ENCODE measurements around the gene SLC6A8.
"Not testable (repeated sequence)": the region's sequence is repeated elsewhere in the genome, so short reads cannot be mapped to it uniquely, and the experiment has no call there.

SLC6A8 gene

DNA sequence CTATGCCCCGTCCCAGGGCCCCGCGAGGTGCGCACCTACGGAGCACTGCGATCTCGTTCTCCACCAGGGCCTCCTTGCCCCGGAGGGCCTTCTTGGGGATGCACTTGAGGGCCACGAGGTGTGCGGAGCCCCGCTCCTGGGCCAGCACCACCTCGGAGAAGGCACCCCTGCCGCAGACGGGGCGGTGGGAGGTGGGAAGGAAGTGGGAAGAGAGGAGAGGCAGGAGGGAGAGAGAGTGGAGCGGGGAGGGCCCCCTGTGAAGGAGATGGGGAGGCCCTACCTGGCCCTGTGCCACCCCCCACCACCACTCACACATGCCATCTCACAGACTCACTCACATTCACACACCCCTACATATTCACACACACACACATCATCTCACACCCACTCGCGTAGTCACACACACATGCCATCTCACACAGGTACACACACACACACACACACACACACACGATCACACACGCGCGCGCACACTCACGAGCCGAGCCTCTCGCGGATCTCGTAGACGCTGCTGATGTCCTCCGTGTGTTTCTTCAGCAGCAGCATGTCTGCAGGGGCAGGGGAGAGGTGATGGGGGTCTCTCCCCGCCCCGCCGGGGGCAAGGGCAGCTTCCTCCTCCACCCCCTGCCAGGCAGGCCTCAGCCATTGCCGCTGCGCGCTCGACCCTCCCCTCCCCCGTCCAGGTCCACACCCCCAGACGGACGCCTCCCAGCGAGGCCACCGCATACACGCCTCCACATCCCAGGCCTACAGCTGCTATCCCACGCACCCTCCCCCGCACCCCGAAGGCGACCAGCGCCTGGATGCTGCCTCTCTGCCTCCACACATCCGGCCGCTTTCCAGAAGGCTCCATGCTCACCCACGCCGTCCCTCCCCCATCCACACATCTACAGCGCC, 14.9 kb upstream of the SLC6A8 start:
- DNase-seq (ENCODE audit: low spot score) = no peak

DNA sequence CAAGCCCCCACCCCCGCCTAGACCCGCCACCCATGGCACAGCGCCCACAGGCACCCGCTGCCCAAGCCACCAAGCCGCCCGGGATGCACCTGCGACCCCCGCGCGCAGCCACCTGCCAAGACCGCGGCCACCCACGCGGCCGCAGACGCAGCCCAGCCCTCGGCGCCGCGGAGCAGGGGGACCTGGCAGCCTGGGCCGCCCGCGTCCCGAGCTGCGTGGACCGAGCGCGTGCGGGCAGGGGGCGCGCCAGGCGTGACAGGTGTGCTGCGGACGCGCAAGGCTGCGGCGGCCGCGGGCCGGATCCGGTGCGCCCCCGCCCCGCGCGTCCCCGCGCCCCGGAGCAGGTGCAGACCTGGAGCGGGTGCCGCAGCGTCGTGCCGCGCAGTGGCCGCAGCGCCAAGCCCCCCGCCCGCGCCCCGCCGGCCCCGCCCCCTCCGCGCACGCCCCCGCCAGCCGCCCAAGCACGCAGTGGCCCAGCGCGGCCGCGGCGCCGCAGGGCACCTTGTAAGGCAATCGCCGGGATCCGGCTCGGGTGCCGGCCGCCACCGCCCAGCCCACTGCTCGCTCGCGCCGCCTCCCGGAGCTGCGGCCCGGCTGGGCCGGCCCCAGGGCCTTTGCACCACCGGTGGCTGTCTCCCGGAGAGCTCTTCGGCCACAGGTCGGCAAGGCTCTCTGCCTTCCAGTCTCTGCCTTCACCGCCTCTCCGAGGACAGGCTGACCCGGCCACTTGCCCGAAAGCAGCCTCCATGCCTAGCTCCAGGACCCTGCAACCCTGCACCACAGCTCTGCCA, 14.1 kb upstream of the SLC6A8 start, which contains the start of gene PNCK:
PNCK (minus strand) TSS at position 386 of the 791 bp plus-strand sequence. CDS start 737 bp downstream, outside the sequence.
- no peak for DNase-seq (ENCODE audit: low spot score)

- DNase-seq (ENCODE audit: low spot score) = no peak
Measured at GRCh38 chrX:153674219-153674851, 13.4 kb upstream of the SLC6A8 start.

DNA sequence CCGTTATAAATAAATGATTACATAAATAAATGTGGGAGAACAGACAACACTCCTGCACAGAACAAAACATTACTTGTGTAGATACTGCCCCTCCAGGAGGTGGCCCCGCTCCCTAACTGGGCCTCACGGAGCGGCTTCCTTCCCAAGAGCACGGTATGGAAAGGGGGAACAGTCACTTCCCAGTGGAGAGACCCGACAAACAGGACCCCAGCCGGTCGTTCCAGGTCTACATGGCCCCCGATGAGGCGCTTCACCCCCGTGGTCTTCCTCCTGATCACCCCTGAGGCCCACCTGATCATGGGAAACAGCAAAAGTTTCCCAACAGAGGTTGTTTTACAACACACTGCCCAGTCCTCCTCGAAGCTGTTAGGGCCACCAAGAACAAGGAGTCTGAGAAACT, 6.6 kb upstream of the SLC6A8 start:
- no peak for DNase-seq (ENCODE audit: low spot score)

- DNase-seq (ENCODE audit: low spot score) = not testable (repeated sequence)
Measured at GRCh38 chrX:153683486-153683885, 4.2 kb upstream of the SLC6A8 start.

DNA sequence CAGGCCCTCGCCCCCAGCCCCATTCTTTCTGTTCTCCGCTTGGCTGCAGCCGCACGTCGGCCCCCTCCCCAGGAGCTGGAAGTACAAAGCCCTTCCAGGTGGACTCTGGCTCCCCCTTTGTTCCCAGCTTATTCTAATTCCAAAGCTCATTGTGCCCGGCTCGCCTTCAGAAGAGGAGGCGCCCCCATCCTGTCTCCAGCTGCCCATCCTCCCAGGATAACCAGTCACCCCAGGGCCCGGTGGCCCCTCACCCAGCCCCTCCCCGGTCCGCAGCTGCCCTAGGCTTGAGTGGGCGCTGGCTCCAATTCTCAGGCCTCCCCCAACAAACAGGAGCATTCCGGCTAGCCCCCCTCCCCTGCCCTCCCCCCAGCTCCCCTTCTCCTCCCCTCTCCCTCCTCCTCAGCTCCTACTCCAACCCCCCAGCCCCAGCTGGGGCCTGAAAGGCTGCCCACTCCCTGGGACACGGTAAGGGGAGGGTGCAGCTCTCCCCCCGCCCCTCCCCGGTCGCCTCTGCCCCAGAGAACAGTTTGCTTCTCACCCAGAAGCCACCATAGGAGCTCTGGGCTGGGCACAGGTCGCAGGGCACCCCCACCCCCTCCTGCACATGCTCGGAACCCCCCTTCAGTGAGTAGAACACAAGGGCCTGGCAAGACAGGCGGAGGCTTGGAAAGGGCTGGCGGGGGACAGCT, 3.1 kb upstream of the SLC6A8 start:
- DNase-seq (ENCODE audit: low spot score) = no peak

- no peak for DNase-seq (ENCODE audit: low spot score)
Measured at GRCh38 chrX:153685156-153685536, 2.6 kb upstream of the SLC6A8 start.

DNA sequence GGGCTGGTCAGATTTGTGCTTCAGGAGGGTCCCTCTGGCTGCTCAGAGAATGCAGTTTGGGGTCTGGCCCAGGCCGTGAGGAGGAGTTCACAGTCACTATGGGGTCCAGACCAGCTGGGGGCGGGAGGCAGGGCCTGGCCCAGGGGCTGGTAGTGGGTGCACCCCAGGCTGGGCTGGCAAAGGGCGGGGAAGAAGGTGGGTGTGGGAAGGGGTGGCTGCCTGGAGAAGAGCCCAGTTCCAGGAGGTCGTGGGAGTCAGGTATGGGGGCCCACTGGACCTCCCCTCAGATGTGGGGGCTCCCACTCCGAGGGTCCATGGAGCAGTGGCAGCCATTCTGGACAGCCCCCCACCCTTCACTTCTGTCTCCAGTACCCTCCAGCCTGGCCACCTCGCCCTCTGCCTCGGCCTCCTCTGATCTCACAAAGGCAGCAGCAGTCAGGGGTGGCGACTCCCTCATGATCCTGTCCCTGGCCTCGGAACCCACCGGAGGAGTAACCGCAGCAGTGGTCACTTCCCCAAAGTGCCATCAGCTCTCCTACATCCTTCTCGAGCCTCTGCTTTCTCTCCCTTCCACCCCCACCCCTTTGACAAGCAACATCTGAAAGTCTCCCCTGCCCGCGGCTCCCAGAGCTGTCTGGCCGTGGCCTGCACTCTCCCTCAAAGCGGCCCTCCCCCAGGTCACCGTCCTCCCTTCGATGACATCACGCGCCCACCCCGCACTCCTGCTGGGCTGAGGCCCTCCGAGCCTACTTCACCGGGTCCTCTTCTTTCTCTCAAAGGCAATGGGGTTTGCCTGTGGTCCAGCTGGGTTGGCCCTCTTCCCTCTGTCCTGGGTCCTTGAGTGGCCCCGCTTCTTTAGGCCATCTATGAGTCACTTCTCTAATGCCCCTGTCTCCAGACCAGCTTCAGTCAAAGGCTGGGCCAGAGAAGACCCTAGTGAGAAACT, 1.7 kb upstream of the SLC6A8 start:
- DNase-seq (ENCODE audit: low spot score) = no peak

DNA sequence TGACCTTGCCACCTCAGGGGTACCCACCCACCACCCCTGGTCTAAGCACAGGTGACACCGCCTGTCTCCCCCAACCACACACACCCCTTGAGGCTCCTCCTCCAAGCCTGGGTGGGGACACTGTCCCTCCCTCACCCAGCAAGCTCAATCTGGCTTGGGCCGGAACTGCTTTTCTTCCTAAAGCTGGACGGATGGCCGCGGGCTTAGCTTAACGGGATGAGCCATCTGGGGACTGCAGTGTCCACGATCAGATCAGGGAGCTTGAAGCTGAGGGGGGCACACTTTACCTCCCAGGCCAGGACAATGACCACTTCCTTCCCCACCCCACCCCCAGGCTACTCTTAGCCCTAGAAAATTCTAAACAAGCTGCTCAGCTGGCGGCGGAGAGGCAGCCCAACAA, 1.0 kb upstream of the SLC6A8 start:
- DNase-seq (ENCODE audit: low spot score) = no peak

DNA sequence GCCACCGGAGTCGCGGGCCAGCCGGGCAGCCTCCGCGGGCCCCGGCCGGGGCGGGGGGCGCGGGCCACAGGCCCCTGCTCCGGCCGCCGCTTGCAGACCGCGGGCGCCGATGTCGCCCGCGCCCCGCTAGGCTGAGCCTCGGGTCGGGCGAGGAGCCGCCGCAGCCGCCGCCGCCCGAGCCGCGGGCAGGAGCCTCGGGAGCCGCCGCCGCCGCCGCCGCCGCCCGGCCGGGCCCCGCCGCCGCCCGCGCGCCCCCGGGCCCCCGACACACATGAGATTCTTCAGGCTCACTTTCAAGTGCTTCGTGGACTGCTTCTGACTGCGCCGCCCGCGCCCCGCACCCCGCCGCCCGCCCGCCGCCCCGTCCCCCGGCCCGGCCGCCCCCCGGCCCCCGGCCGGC, 345 bp downstream of the SLC6A8 start:
- DNase-seq (ENCODE audit: low spot score) = no peak

GRCh38 chrX:153688506-153688905, 780 bp downstream of the SLC6A8 start:
- no peak for DNase-seq (ENCODE audit: low spot score)

- no peak for DNase-seq (ENCODE audit: low spot score)
Measured at GRCh38 chrX:153688911-153689590, 1.3 kb downstream of the SLC6A8 start.

- DNase-seq (ENCODE audit: low spot score) = no peak
Measured at GRCh38 chrX:153689654-153690465, 2.1 kb downstream of the SLC6A8 start.

DNA sequence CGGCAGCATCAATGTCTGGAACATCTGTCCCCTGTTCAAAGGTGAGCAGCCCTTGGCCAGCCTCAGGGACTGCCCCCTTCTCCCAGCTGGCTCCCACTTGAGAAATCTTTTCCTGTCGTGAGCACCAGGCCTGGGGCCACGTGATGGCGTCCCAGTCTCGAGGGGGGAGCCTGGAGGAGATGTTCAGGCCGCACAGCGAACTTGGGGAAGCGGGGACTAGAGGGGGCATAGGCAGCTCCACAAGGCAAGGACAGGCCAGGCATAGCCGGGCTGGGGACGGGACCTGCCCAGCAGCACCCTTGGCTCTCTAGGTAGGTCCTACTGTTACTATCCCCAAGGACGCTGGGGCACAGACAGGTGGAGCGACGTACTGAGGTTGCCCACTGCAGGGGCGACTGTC, 2.7 kb downstream of the SLC6A8 start:
- DNase-seq (ENCODE audit: low spot score) = no peak

GRCh38 chrX:153691032-153691827, 3.5 kb downstream of the SLC6A8 start:
- not testable (repeated sequence) for DNase-seq (ENCODE audit: low spot score)

GRCh38 chrX:153692003-153692402, 4.3 kb downstream of the SLC6A8 start:
- DNase-seq (ENCODE audit: low spot score) = no peak

DNA sequence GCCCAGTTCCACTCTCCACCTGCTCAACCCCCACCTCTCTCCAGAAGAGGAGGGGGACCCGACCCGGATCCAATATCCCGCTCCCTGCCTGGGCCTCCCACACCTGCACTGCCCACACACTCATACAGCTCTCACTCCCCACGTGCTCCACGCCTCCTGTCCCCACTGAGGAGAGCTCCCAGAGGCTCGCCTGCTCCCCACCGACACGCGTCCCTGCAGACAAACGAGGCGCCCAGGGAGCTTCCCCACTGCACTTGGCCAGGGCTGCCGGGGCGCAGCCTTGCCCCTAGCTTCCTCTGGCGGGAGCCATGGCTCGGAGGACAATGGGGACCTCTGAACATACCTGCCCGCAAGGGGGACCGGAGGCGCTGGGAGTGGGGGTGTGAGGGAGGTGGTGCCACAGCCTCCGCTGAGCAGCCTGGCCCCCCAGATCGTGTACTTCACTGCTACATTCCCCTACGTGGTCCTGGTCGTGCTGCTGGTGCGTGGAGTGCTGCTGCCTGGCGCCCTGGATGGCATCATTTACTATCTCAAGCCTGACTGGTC, 5.0 kb downstream of the SLC6A8 start:
- no peak for DNase-seq (ENCODE audit: low spot score)
